HG03558 (cell line): ENCODE results near the gene SUN2.
A peak's percentile ranks its signal among the peaks of the same experiment; 100 is the strongest.
"Not testable (repeated sequence)": the region's sequence is repeated elsewhere in the genome, so short reads cannot be mapped to it uniquely, and the experiment has no call there.

Experiments
- ATAC-seq: cut with Tn5 transposase; IDR thresholded peaks from one replicate; pipeline ENCODE4 v1.9.1; 2021; ENCODE audit warnings: moderate number of reproducible peaks; ENCODE audit not compliant: unreplicated experiment; ENCODE audit errors: extremely low read depth

Gene SUN2

GRCh38 chr22:38755911-38756532 is at the start of gene SUN2:
Gene SUN2 (minus strand): TSS chr22:38755998. CDS start chr22:38752628, 3,370 bp downstream.
- no peak for ATAC-seq

- ATAC-seq: not testable (repeated sequence)
Measured at GRCh38 chr22:38805041-38805593, 49.3 kb upstream of the SUN2 start.

- no peak for ATAC-seq
Measured at GRCh38 chr22:38802671-38803121, 46.9 kb upstream of the SUN2 start.

- no peak for ATAC-seq
Measured at GRCh38 chr22:38799265-38800002, 43.6 kb upstream of the SUN2 start.

GRCh38 chr22:38798496-38798895 is 42.7 kb upstream of the SUN2 start:
- no peak for ATAC-seq

- no peak for ATAC-seq
Measured at GRCh38 chr22:38796262-38796957, 40.6 kb upstream of the SUN2 start.

- ATAC-seq: no peak
Measured at GRCh38 chr22:38795569-38795968, 39.8 kb upstream of the SUN2 start.

- peak; percentile 75 for ATAC-seq
Measured at GRCh38 chr22:38793721-38794466, 38.1 kb upstream of the SUN2 start, which contains the start of gene DNAL4. Gene DNAL4 (minus strand): TSS chr22:38794143. CDS start chr22:38782731, 11,412 bp downstream.

- no peak for ATAC-seq
Measured at GRCh38 chr22:38793317-38793716, 37.5 kb upstream of the SUN2 start.

GRCh38 chr22:38792833-38793232 is 37.0 kb upstream of the SUN2 start:
- ATAC-seq: no peak

- no peak for ATAC-seq
Measured at GRCh38 chr22:38789606-38790005, 33.8 kb upstream of the SUN2 start.

- no peak for ATAC-seq
Measured at GRCh38 chr22:38788846-38789245, 33.0 kb upstream of the SUN2 start.

GRCh38 chr22:38788021-38788816 is 32.4 kb upstream of the SUN2 start:
- no peak for ATAC-seq

- ATAC-seq: no peak
Measured at GRCh38 chr22:38786631-38787030, 30.8 kb upstream of the SUN2 start.

- no peak for ATAC-seq
Measured at GRCh38 chr22:38784856-38785255, 29.1 kb upstream of the SUN2 start.

- ATAC-seq: no peak
Measured at GRCh38 chr22:38784035-38784434, 28.2 kb upstream of the SUN2 start.

GRCh38 chr22:38783095-38783615 is 27.4 kb upstream of the SUN2 start:
- ATAC-seq: no peak

GRCh38 chr22:38782402-38783094 is 26.8 kb upstream of the SUN2 start:
- no peak for ATAC-seq

- ATAC-seq: no peak
Measured at GRCh38 chr22:38781033-38781432, 25.2 kb upstream of the SUN2 start.
